HG03103 (cell line): Measurements from ENCODE around the gene SAMD14.

ENCODE experiments used
- ATAC-seq: cut with Tn5 transposase; IDR thresholded peaks from one replicate; pipeline ENCODE4 v1.9.1; 2021; ENCODE audit warnings: low read depth; ENCODE audit not compliant: unreplicated experiment

The SAMD14 gene

DNA sequence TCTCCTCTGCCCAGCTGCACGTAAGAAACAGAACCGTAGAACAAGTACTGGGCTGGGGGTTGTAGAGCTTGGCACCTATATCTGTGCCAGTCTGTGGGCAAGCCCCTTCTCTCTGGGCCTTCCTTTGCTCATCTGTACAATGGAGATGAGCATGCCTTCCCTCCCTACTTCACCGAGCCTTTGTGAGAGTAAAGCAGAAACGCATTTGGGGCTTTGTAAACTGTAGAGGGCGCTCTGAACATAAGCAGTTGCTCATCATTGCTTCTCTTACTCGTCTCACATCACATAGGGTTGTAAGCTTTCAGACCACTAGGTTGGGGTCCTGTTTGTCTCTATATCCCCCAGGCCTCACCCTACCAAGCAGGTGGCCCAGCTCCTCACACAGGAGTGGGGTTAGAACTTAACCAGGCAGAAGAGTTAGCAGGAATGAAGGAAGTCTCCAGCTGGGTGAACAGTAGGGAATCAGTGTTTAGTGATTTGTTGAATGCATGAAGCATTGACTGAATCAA lies 15.1 kb downstream of the SAMD14 start:
- no peak for ATAC-seq

DNA sequence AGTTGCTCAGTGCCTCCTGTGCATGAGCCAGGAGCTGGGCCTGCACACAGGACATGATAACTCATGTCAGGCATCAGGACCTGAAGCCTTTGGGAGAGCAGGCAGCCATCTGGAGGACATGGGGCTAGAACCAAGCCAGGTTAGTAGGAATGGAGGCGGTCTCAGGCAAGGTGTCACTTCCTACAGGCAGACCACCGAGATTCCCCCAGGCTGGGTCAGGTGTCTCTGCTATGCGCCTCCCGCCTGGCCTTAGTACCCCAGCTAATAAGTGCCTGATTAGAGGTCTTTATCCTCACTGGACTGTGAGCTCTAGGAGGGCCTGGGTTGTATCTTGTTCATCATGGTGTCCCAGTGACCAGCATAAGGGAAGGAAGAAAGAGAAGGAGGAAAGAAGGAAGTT lies 15.6 kb downstream of the SAMD14 start:
- no peak for ATAC-seq

DNA sequence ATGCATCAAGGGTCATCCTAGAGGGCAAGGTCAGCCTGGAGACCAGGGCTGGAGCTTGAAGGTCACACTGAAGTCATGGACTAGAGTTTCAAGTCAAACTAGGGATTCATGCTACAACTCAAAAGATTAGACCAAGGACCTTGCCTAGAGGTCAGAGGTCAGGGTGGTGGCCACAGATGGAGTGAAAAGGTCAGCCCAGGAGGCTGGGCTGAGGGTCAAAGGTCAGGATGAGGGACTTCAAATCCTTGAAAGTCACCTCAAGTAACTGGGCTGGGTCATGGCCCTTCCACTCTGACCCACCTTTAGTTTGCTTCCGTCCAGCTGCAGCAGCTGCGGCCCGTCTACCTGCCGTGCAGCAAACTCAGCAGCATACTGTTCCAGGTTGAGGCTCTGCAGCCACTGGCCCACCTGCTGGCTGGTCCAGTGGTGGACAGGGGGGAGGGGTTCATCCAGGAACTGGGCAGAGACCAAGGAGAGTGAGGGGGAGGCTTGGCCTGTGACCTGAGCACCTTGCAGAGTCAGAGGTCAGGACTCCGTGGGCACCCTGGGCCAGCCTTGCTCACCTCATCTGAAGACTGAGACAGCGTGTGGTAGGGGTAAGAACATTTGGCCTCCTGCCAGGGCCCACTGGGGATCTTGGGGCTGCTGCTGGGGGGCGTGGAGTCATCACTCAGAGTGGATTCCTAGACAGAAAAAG lies 16.2 kb downstream of the SAMD14 start:
- no peak for ATAC-seq

DNA sequence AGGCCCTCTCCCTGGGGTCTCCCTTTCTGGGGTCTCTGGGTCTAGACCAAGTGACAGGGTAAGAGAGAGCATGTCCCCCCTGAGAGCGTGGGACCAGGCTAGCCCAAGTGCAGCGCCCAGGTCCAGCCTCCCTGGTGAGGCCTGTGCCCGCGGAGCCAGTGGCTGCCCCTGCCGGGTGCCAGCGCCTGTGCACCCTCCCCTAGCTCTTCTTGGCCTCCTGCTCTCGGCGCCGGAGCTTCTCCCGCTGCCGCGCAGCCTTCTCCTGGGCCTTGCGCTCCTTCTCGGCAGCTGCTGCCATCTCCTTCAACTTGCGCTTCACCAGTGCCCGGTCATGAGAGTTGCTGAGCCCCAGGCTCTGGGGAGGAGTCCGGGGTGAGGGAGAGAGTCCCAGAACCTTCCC lies 17.3 kb downstream of the SAMD14 start:
- ATAC-seq = no peak

DNA sequence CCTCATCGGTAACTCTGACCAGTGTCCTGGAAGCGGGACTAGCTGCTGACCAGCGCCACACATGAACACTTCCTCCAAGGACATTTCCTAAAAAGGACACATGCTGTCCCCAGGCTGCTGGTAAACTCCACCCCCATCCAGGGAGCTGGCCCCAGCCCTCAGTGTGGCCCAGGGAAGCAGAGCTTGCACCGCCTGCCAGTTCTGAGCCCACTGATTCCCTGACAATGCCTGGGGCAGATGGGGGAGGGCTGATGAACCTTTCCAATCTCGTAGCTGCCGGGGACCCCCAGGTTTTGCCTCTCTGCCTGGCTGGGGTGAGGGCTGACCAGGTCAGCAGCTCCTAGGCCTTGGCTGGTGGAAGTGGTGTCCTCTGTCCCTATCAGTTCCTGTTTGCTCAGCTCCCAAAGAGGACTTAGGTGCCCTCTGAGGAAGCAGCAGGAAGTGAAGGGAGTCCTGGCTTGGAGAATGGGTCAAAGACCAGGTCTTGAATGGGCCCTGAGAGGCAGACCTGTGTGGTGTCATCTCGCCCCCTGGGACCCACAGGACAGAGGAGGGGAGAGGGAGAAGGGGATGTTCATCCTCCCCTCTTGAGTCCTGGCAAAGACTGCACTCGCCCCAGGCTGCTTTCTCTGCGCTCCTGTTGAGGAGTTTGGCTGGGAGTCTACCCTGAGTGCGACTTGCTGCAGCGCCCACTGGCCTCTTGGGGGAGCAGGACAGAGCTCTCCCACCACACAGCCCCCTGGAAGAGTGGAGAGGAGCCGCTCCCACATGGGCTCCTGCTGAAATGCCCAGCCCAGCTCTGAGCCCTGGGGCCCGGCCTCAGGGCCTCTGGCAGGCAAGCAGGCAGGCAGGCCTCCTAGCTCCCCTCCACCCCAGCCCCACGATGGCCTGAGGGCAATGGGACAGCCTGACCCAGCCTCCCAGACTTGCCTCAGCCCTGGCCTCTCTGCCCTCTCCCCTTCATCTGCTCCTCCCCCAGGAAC lies 18.0 kb downstream of the SAMD14 start:
- no peak for ATAC-seq

DNA sequence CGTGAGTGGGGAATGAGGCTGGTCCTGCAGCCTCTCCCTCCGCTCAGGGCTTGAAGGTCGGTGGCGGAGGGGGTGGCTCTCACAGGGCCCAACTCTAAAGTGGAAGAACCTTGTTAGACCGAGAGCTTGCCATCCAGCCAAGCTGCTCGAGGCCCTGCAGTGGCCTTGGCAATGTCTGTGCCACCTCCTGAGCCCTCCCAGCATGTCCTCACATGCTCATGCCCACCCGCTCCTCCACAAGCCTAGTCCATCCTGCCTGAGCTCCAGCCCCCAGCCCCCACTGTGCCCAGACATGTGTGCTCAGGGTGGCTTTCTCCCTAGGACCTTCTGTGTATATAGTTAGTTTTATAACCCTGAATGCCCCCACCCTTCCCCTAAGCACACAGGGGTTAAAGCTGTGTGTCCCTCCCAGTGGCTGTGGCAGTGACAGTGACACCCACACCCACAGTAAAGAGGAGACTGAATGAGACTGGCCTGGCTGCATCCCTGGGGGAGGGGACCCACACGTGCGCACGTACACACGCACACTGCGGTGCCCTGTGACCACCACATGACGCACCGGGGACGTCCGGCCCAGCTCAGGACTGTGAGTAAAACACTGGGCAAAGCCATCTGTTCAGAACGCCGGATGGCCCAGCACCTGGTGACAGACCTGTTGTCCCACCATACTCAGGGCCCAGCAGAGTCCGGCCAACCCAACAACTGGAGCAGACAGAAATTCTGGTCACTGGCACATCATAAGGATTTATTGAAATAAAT lies 19.2 kb downstream of the SAMD14 start:
- no peak for ATAC-seq

DNA sequence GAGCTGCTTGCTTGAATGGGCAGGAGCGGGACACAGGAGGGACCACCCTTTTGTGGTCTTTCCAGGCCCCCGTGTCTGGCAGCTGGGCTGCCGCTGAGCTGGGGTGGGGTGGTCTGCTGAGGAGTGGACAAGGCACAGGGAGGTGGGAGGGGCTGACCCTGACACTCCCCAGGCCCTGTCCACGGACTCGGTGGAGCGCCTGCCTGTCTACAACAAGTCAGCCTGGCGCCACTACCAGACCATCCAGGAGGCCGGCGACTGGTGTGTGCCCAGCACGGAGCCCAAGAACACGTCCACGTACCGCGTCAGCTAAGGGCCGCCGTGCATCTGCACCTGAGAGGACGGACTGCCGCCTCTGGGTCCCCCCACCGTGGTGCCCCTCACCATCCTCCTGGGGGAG lies 20.2 kb downstream of the SAMD14 start:
- no peak for ATAC-seq

DNA sequence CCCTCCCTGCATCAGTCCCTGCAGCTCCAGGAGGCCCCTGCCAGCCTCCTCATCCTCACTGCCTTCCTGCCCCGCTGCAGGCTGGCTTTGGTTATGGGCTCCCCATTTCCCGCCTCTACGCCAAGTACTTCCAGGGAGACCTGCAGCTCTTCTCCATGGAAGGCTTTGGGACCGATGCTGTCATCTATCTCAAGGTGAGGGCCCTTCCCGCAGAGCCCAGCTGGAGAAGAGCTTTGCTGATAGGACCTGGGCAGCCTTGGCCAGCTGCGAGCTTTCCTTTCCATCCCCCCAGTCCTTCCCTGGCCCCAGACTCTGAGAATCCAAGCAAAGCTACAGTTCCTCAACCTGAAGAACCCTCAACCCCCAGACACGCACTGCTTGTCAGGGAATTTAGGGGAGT lies 20.8 kb downstream of the SAMD14 start:
- ATAC-seq = no peak

DNA sequence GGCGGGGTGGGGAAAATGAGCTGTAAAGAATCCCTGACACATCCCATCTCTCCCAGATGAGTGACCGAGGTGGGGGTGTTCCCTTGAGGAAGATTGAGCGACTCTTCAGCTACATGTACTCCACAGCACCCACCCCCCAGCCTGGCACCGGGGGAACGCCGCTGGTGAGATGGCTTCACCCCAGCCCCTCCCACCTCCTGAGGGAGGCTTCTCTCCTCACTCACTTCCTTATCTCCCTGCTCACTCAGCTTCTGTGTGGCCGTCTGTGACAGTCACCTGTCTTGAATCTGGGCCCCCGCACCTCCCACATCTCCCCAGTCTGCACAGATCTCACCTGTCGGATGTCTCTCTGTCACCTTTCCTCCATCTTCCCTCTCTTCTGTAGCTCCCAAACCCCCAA lies 21.4 kb downstream of the SAMD14 start:
- ATAC-seq = no peak

DNA sequence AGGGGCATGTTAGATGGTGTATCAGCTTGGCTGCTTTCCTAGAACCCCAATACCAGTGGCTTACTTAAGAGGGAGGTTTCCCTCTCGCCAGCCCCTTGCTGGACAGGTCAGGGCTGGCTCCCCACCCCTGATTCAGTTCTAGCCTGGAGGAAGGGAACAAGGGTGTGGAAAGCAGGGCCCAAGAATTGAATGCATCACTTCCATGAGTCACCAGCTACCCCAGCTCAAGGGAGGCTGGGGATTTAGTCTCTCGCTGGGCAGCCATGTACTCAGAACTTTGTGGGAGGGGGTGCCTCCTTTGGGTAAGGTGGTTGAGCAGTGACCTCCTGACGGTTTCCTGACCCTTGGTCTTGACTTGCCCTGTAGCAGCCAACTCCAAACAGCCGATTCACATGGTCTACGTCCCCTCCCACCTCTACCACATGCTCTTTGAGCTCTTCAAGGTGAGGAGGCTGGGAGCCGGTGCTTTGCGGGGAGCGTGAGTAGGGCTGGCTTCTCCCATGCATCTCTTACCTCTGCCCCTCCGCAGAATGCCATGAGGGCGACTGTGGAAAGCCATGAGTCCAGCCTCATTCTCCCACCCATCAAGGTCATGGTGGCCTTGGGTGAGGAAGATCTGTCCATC lies 22.1 kb downstream of the SAMD14 start:
- ATAC-seq = no peak

DNA sequence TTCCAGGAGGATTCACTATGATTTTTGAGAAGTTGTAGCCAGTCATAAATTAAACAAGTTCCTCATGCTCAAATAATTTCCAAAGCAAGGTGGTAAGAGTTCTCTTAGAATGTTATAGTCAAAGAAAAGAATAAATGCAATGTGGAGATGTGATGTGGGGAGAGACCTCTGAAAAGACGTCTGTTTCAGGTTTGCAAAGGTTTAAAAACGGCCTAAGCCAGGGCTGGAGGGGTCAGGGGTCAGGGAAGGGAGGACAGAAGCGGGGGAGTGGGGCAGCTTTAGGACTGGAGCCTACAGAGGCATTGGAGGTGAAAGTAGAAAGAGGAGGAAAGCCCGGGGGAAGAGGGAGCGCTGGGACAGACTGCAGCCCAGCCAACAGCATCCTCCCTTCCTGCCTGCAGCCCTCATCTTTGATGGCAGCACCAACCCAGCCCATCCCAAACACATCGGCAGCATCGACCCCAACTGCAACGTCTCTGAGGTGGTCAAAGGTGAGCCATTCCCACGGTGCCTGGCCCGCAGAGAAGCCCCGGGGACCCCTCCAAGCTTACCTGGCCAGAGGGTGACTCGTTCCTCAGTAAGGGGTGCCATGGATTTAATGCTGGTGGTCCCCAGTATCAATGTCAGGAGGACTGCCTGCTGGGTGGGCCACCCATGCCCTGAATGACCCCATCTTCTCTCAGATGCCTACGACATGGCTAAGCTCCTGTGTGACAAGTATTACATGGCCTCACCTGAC lies 23.4 kb downstream of the SAMD14 start:
- ATAC-seq = no peak

DNA sequence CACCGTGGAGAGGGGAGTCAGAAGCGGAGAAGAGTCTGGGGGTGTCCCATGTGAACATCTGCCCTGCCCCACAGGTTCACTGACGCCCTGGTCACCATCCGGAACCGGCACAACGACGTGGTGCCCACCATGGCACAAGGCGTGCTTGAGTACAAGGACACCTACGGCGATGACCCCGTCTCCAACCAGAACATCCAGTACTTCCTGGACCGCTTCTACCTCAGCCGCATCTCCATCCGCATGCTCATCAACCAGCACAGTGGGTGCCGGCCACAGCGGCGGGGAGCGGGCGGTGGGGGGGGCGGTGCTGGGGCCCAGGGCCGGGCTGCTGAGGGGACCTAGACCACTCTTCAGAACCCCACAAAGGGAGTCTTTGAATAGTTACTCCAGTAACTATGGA lies 24.1 kb downstream of the SAMD14 start:
- ATAC-seq = no peak

DNA sequence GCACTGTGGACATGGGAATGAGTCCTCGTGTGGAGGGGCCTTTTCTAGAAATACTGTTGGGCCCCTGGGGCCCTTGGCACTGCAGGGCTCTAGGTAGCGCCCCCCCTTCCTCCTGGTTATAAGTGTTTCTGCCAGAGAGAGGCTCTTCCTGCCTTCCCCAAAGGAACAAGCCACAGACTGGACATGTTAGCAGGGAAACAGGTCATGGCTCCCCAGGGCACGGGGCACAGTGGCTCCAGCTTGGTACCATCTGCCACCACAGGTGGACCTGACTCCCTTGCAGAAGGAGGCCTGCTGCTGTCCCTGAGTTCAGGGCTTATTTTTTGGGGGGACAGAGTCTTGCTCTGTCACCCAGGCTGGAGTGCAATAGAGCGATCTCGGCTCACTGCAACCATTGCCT lies 26.0 kb downstream of the SAMD14 start:
- no peak for ATAC-seq

DNA sequence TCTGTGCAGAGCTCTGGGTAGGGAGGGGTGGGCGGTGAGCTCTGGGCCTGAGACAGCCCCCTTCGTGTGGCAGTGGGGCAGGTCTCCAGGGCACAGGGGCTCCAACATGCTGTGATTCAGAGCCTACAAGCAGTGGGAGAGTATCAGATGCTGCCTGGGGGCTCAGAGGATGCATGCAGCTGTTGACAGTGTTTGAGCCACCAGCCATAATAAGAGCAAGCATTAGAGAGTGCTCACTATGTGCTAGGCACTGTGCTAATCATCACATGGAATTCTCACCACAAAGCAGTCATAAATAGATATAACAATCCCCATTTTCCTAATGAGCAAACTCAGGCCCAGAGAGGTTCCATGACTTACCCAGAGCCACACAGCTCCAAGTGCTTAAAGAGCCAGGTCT lies 26.7 kb downstream of the SAMD14 start:
- ATAC-seq = no peak

DNA sequence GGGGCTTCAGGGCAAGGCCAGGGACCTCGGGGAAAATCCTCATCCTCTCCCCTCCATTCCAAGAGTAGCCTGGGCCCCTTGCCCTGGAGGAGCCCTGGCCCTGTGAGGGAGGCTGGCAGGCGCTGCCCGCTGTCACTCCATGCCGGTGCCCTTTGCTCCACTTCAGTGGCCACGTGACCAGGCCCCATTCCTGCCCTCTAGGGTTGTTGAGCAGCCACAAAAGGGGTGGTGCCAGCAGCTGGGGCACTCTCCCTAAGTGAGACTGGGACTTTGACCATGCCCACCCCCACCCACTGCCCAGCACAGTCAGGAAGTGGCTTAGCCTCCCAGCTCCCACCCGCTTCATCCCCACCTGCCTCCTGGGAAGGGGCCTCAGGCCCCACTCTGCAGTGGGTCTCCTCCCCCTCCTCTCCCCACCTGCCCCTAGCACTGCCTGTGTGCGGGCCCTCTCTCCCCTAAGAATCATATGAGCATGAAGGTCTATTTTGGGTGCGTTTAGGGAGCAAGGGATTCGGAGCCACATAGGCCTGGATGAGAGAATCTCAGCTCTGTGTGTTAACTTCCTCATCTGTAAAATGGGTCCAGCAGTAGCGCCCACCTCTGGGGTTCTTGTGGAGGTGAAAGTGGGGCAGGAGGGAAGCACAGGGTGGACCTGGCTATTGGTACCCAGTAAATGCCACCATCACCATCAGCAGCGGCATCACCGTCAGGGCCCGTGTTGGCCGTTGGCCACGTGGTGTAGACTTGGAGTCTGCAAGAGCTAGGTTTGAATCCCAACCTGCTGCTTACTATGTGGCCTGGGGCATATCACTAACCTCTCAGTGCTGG lies 27.6 kb downstream of the SAMD14 start:
- no peak for ATAC-seq

DNA sequence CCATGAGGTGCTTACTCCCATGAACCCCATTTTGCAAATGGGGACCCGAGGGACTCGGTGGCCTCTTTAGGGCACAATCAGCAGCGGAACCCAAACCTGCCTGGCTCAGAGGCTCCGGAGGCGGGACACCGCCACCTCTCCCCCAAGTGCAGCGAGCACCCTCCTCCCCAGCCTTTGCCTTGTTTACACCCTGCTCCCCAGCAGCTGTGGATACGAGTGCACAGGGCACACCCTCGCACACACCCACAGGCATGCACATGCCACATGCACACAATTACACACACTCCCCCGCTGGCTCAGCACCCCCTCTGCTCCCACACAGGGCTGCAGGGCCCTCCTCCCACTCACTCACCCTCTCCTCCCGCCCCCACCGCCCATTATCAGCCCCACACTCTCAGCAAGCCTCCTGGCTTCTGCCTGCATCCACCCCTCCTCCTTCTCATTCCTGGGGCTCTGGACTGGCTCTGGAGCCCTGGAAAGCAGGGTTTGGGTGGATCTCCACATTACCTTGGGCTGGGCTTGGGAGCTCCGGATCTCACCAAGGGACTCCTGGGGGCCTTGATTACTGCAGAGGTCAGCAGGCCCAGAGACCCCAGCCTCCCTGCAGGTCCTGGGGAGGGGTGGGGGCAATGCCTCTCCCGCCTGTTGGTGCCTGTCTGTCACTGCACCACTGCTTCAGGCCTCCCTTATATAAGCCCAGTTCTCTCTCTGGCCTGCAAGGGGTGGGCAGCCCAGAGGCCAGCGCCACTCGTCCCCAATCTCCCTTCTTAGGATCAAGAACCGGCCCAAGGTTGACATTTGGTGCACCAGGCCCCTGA lies 28.4 kb downstream of the SAMD14 start:
- ATAC-seq = no peak

DNA sequence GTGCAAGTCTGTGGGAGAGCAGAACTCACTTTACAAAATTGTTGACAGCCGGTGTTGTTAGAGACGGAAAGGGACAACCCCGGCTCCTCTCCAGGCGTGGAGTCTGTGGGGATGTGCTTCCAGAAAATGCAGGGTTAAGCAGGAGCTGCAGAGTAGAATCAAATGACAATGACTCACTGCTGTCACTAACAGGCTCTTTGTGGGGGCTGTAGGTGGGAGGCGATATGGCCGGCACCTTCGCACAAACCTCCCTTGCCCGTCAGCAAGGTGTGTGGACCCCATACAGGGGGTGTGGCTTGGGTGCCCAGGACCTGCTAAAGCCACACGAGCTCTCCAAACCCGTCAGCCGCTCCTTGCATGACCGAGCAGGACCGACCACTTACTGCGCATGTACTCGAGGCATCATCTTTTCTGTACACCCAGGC lies 29.0 kb downstream of the SAMD14 start:
- ATAC-seq = no peak

DNA sequence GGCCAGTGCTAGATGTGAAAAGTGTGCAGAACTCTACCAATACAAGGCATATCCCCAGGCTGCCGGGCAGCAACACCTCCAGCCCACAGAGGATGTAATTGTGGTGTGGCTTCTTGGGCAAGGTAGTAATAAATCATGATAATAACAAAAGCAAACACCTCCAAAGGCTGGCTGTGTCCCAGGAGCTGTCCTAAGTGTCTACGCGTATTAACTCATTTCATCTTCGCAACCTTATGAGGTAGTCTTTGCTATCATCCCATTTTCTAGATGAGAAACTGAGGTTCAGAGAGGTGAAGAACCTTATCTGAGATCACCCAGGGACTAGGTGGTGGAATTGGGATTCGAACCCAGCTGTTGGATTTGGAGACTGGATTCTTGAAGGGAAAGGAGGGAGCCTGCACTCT lies 29.5 kb downstream of the SAMD14 start:
- ATAC-seq = no peak
